GM19455 (cell line): ENCODE results near the gene OSBPL6.
"Not testable (repeated sequence)": the region's sequence is repeated elsewhere in the genome, so short reads cannot be mapped to it uniquely, and the experiment has no call there.

Experiments used
- ATAC-seq: cut with Tn5 transposase; IDR thresholded peaks from one replicate; pipeline ENCODE4 v1.9.1; 2021; ENCODE audit not compliant: unreplicated experiment

Gene OSBPL6

GRCh38 chr2:178423746-178424145 is 229.4 kb downstream of the OSBPL6 start:
- not testable (repeated sequence) for ATAC-seq

- ATAC-seq, result no peak
These were observed 231.0 kb downstream of the OSBPL6 start for GRCh38 chr2:178425255-178425827.

GRCh38 chr2:178426388-178426787 is 232.1 kb downstream of the OSBPL6 start:
- ATAC-seq, result no peak

GRCh38 chr2:178427458-178427857 is 233.1 kb downstream of the OSBPL6 start:
- no peak for ATAC-seq

- no peak for ATAC-seq
These were observed 234.1 kb downstream of the OSBPL6 start for GRCh38 chr2:178428396-178428806.

GRCh38 chr2:178429336-178429735 is 235.0 kb downstream of the OSBPL6 start:
- no peak for ATAC-seq

GRCh38 chr2:178436662-178437061 is 242.3 kb downstream of the OSBPL6 start:
- no peak for ATAC-seq

- ATAC-seq, result no peak
These were observed 247.1 kb downstream of the OSBPL6 start for GRCh38 chr2:178441426-178441825.

GRCh38 chr2:178448968-178449661 is 254.8 kb downstream of the OSBPL6 start:
- no peak for ATAC-seq

GRCh38 chr2:178449700-178450523 is 255.6 kb downstream of the OSBPL6 start:
- ATAC-seq, result peak; percentile 9

GRCh38 chr2:178450524-178450773 is 256.1 kb downstream of the OSBPL6 start:
- ATAC-seq, result peak; percentile 55

GRCh38 chr2:178450774-178451525 is 256.6 kb downstream of the OSBPL6 start, which contains the start of the genes PJVK and PRKRA:
PJVK (plus strand) TSS chr2:178451378; CDS start chr2:178453410, 2,032 bp downstream.
PRKRA (minus strand) TSS chr2:178451175; CDS start chr2:178451030, 145 bp downstream.
- ATAC-seq, result peak; percentile 84

- no peak for ATAC-seq
These were observed 258.0 kb downstream of the OSBPL6 start for GRCh38 chr2:178452334-178452733.
